Measurements from ENCODE around the gene NFS1.
A peak's percentile ranks its signal among the peaks of the same experiment; 100 is the strongest.

NFS1 gene

GRCh38 chr20:35698298-35699126 is 640 bp downstream of the NFS1 start:
- ATAC-seq (ENCODE audit: insufficient read depth, low read depth): peak; percentile 34

GRCh38 chr20:35697696-35698297 is 1.4 kb downstream of the NFS1 start:
- H3K36me3 ChIP-seq (ENCODE audit: insufficient read depth, low read length): peaks cover 43% of the 10 kb centered on the region
- no peaks in the 10 kb centered on the region for H3K9me3 ChIP-seq (ENCODE audit: insufficient read depth, low read length, severe bottlenecking)
- H3K9ac ChIP-seq (ENCODE audit: low read depth, low read length): peak overlapping the region; percentile 90
- H3K4me3 ChIP-seq (ENCODE audit: low read depth in 1 of 2, low read length in 2 of 2): peak overlapping the region; percentile 93 to 94
- ATAC-seq (ENCODE audit: insufficient read depth, low read depth): no peak
- H3K79me2 ChIP-seq (ENCODE audit: insufficient read depth, low read length): peaks cover 50% of the 10 kb centered on the region
- peak overlapping the region; percentile 98 for H2AFZ ChIP-seq (ENCODE audit: low read depth, low read length)
- H3K27ac ChIP-seq (ENCODE audit: low read length): peak overlapping the region; percentile 85; the same call in 1 of the 2 replicates
- peaks cover 16% of the 10 kb centered on the region for H4K20me1 ChIP-seq (ENCODE audit: insufficient read depth, low read length)
- no peak for DNase-seq
- peaks cover 47% of the 10 kb centered on the region for H3K4me1 ChIP-seq (ENCODE audit: insufficient read depth, low read length)
- no peaks in the 10 kb centered on the region for H3K27me3 ChIP-seq (ENCODE audit: insufficient read depth, low read length, poor library complexity)
- H3K4me2 ChIP-seq (ENCODE audit: insufficient read depth, low read length): peak overlapping the region; percentile 83
- TF ChIP-seq EZH2 (IDR thresholded peaks at IDR 0.05; ENCODE audit: borderline replicate concordance, low read depth, low read length, severe bottlenecking): no peak
- no peak for TF ChIP-seq CTCF (IDR thresholded peaks at IDR 0.05; ENCODE audit: borderline replicate concordance, extremely low read depth, low read length, poor library complexity, severe bottlenecking)

More at GRCh38 chr20:35698298-35699126, 640 bp downstream of the NFS1 start:
- H3K36me3 ChIP-seq (ENCODE audit: insufficient read depth, low read length): peaks cover 48% of the 10 kb centered on the region
- H3K79me2 ChIP-seq (ENCODE audit: insufficient read depth, low read length): peaks cover 50% of the 10 kb centered on the region
- H3K4me1 ChIP-seq (ENCODE audit: insufficient read depth, low read length): peaks cover 47% of the 10 kb centered on the region
- H3K9ac ChIP-seq (ENCODE audit: low read depth, low read length): peak overlapping the region; percentile 90
- peaks cover 17% of the 10 kb centered on the region for H4K20me1 ChIP-seq (ENCODE audit: insufficient read depth, low read length)
- DNase-seq: no peak
- TF ChIP-seq CTCF (IDR thresholded peaks at IDR 0.05; ENCODE audit: borderline replicate concordance, extremely low read depth, low read length, poor library complexity, severe bottlenecking) (no peak), EZH2 (IDR thresholded peaks at IDR 0.05; ENCODE audit: borderline replicate concordance, low read depth, low read length, severe bottlenecking) (no peak)
- peak overlapping the region; percentile 98 for H2AFZ ChIP-seq (ENCODE audit: low read depth, low read length)
- peak overlapping the region; percentile 93 to 94 for H3K4me3 ChIP-seq (ENCODE audit: low read depth in 1 of 2, low read length in 2 of 2)
- H3K27ac ChIP-seq (ENCODE audit: low read length): peak overlapping the region; percentile 85
- H3K9me3 ChIP-seq (ENCODE audit: insufficient read depth, low read length, severe bottlenecking): no peaks in the 10 kb centered on the region
- H3K27me3 ChIP-seq (ENCODE audit: insufficient read depth, low read length, poor library complexity): no peaks in the 10 kb centered on the region
- H3K4me2 ChIP-seq (ENCODE audit: insufficient read depth, low read length): peak overlapping the region; percentile 83

- H3K79me2 ChIP-seq (ENCODE audit: insufficient read depth, low read length): peaks cover 41% of the 10 kb centered on the region
- H3K9me3 ChIP-seq (ENCODE audit: insufficient read depth, low read length, severe bottlenecking): no peaks in the 10 kb centered on the region
- H3K4me1 ChIP-seq (ENCODE audit: insufficient read depth, low read length): peaks cover 31% of the 10 kb centered on the region
- DNase-seq (no peak), ATAC-seq (ENCODE audit: insufficient read depth, low read depth) (no peak)
- peaks cover 34% of the 10 kb centered on the region for H3K36me3 ChIP-seq (ENCODE audit: insufficient read depth, low read length)
- H4K20me1 ChIP-seq (ENCODE audit: insufficient read depth, low read length): peaks cover 7% of the 10 kb centered on the region; the same call in 1 of the 2 replicates
- H3K9ac ChIP-seq (ENCODE audit: low read depth, low read length): no peak overlapping the region
- no peak overlapping the region for H3K4me3 ChIP-seq (ENCODE audit: low read depth in 1 of 2, low read length in 2 of 2)
- no peak for TF ChIP-seq CTCF (IDR thresholded peaks at IDR 0.05; ENCODE audit: borderline replicate concordance, extremely low read depth, low read length, poor library complexity, severe bottlenecking)
- no peak for TF ChIP-seq EZH2 (IDR thresholded peaks at IDR 0.05; ENCODE audit: borderline replicate concordance, low read depth, low read length, severe bottlenecking)
- no peak overlapping the region for H3K27ac ChIP-seq (ENCODE audit: low read length)
- no peaks in the 10 kb centered on the region for H3K27me3 ChIP-seq (ENCODE audit: insufficient read depth, low read length, poor library complexity)
- H2AFZ ChIP-seq (ENCODE audit: low read depth, low read length): no peak overlapping the region
- no peak overlapping the region for H3K4me2 ChIP-seq (ENCODE audit: insufficient read depth, low read length)
Measured at GRCh38 chr20:35695978-35696377, 3.2 kb downstream of the NFS1 start.

All from DND-41 (cell line).